NCI-H1417 (cell line): ENCODE measurements around the gene STAG1.
"Not testable (repeated sequence)": the region's sequence is repeated elsewhere in the genome, so short reads cannot be mapped to it uniquely, and the experiment has no call there.

Source experiments
- DNase-seq, 3 experiments: peaks; one replicate each; lab custom pipeline; 2025; lab: John Stamatoyannopoulos, UW

STAG1 gene

GRCh38 chr3:136703429-136703828 lies 48.7 kb downstream of the STAG1 start:
- no peak for DNase-seq

GRCh38 chr3:136699271-136699828 lies 52.8 kb downstream of the STAG1 start:
- DNase-seq = no peak

- no peak for DNase-seq
These were observed 53.8 kb downstream of the STAG1 start for GRCh38 chr3:136698361-136698760.

DNA sequence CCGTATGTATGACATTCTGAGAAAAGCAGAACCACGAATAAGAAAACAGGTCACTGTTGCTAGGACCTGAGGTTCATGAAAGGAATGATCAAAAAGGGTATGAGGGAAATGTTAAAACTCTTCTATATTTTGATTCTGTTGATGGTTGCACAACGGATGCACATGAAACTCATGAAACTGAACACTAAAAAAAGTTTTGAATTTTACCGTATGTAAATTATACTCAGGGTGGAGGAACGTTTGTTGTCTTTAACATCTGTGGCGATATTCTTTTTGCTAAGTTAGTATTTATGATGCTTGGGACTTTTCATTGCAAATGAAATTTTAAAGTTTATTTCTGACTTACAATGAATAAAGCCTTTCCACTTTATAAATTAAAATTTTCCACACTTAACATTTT lies 55.4 kb downstream of the STAG1 start:
- DNase-seq = no peak

GRCh38 chr3:136694321-136694720 lies 57.9 kb downstream of the STAG1 start:
- DNase-seq = no peak

DNA sequence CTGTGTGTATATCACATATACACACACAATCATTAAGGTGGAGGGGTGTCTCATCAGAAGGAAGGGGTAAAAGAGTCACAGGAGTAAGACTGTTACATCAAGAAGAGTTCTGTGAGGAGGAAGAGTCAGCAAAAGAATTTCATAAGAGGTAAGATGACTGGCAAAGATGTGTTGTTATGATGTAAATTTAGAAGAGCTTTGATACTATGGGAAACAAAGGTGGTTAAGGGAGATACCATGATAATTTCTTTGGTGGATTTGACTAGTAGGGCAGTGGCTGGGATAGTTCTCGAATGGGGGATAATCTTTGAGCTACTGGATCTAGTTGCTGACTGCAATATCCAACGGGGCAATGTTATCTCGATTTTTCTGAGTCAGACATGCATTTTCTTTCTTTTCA lies 61.6 kb downstream of the STAG1 start:
- DNase-seq = no peak

GRCh38 chr3:136685882-136686281 lies 66.3 kb downstream of the STAG1 start:
- DNase-seq = no peak

DNA sequence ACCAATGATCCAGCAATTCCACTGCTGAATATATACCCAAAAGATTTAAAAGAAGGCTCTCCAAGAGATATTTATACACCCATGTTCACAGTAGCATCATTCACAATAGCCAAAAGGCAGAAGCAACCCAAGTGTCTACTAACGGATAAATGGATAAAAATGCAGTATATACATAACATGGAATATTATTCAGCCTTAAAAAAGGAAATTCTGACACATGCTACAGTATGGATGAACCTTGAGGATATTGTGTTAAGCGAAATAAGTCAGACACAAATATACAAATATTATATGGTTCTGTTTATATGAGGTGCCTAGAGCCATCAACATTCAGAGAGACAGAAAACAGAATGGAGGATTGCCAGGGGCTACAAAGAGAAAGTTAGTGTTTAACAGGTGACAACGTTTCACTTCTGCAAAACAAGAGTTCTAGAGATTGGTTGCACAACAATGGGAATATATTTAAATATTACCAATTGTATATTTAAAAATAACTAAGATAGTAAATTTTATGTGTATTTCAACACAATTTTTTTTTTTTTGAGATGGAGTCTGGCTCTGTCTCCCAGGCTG lies 69.4 kb downstream of the STAG1 start:
- no peak for DNase-seq

- DNase-seq = no peak
These were observed 73.2 kb downstream of the STAG1 start for GRCh38 chr3:136678981-136679380.

DNA sequence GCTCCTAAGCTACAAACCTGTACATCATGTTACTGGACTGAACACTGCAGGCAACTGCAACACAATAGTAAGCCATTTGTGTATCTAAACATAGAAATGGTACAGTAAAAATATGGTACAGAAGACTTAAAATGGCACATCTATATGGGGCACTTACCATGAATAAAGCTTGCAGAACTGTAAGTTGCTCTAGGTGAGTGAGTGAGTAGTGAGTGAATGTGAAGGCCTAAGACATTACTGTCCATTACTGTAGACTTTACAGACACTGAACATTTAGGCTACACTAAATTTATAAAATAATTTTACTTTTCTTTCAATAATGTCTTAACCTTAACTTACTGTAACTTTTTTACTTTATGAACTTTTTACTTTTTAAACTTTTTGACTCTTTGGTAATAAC lies 76.2 kb downstream of the STAG1 start:
- no peak for DNase-seq

GRCh38 chr3:136675150-136675858 lies 76.9 kb downstream of the STAG1 start:
- no peak for DNase-seq

DNA sequence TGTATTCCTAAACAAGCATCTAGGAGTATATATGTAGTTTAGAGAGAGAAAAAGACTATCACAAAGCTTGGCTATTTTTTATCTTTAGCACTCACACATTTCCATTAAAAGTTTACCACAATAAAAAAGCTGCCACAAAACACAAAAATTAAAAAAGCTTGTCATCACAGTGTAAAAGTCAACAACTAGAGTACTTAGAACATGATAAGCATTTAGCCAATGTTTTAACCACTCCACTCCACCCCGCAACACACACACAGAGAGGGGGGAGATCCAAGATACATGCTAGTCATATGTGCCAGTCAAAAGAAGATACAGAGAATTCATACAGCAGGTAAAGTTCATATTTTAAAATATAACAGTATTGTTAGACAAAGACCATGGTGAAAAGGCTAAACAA lies 79.7 kb downstream of the STAG1 start:
- peak in 1 of 3 experiments; percentile 4 for DNase-seq

- DNase-seq = no peak
These were observed 80.3 kb downstream of the STAG1 start for GRCh38 chr3:136671921-136672320.

DNA sequence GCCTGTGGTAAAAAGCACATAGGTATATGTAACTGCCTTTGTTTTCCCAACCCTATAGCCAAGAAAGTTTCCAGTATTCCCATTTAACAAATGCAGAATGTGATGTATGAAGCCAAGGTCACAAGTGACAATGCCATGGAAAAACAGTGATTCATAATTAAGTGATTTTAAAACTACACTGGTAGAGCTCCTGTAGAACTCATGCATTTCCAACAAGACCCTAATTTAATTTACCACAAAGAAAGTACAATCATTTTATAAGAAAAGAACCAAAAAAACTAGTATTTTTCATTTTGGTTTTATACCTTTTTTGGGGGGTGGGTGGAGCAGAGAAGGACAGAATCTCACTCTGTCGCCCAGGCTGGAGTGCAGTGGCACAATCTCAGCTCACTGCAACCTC lies 82.0 kb downstream of the STAG1 start:
- no peak for DNase-seq

- no peak for DNase-seq
These were observed 85.1 kb downstream of the STAG1 start for GRCh38 chr3:136667081-136667480.

DNA sequence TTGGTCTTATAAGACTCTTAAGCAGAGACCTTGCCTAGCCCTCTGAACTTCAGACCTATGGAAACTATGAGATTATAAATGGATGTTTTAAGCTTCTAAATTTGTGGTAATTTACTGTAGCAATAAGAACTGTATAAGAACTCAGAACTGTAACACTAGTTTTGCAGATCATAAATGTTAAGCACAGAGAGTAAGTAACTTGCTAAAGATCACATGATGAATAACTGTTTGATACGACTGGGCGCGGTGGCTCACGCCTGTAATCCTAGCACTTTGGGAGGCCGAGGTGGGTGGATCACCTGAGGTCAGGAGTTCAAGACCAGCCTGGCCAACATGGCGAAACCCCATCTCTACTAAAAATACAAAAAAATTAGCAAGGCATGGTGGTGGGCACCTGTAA lies 85.9 kb downstream of the STAG1 start:
- DNase-seq = not testable (repeated sequence)

- DNase-seq = no peak
These were observed 87.4 kb downstream of the STAG1 start for GRCh38 chr3:136664771-136665170.

- no peak for DNase-seq
These were observed 90.9 kb downstream of the STAG1 start for GRCh38 chr3:136661282-136661681.

DNA sequence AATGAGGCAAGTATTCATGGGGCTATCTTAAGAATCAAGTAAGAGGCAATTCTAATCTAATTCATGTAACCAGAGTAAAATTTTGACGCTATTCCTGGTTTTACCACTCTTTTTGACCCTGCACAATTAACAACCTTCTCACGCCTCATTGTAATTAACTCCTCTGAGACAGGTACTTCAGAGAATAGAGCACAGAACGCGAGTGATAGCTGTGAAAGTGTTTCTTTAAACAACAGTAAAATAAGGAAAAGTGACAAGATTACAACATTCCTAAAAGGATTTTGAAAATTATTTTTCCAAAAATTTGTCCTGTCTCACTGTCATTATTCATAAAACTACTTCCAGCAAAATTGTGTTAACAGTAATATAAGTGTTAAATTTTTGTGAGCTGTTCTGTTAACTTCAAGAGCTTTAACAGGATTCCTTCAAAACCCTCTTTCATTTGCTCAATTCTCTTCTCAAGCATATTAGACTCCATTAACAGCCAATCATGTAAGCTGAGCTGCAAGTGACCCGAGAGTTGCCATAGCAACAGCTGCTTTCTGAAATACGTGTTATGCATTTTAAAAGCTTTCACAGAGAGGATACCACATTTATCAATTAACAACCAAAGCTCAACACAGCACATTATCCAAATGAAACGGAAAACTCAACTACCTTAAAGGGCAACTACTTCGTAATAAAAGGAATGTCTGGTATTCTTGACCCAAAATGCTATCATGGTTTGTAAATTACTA lies 93.1 kb downstream of the STAG1 start:
- peak; percentile 52 to 87 (median 65) for DNase-seq

GRCh38 chr3:136657526-136657925 lies 94.7 kb downstream of the STAG1 start:
- no peak for DNase-seq

DNA sequence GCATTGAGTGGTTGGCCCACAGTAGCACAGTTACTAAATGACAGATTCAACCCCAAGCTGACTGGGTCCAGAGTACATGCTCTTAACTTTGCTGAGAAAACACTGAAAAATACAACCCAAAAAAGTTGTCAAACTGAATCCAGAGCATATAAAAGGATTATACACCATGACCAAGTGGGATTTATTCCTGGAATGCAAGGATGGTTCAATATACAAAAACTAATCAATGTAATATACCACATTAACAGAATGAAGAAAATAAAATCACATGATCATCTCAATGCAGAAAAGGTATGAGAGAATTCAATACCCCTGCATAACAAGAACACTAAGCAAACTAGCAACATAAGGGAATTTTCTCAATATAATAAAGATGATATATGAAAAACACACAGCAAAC lies 98.5 kb downstream of the STAG1 start:
- peak in 1 of 3 experiments; percentile 4 for DNase-seq

- DNase-seq = no peak
These were observed 100.6 kb downstream of the STAG1 start for GRCh38 chr3:136651581-136651980.

- DNase-seq = no peak
These were observed 101.7 kb downstream of the STAG1 start for GRCh38 chr3:136650461-136650860.
